SK-N-SH treated with all-trans-retinoic acid at 6 μM for 48 hours (cell line): ENCODE measurements around the gene C2CD4D.

Source experiments
- CREB5 ChIP-seq: fragments of 250-450 bp; sonication (Bioruptor Pico); IDR thresholded peaks from 2 replicates; pipeline ENCODE4 v1.5.1; 2020; ENCODE audit warnings: low read depth, mild to moderate bottlenecking, moderate library complexity
- ESRRG ChIP-seq: fragments of 250-450 bp; sonication (Bioruptor Pico); IDR thresholded peaks from 2 replicates; pipeline ENCODE4 v1.6.1; 2021; ENCODE audit warnings: mild to moderate bottlenecking
- GLIS3 ChIP-seq: fragments of 250-450 bp; sonication (Bioruptor Pico); IDR thresholded peaks from 2 replicates; pipeline ENCODE4 v1.5.0; 2020; ENCODE audit warnings: mild to moderate bottlenecking, moderate library complexity
- ISL1 ChIP-seq: fragments of 250-450 bp; sonication (Bioruptor Pico); IDR thresholded peaks from 2 replicates; pipeline ENCODE4 v2.1.2; 2022; ENCODE audit warnings: mild to moderate bottlenecking, moderate library complexity
- TCF4 ChIP-seq: fragments of 250-450 bp; sonication (Bioruptor Pico); IDR thresholded peaks from 2 replicates; pipeline ENCODE4 v1.8.0; 2021; ENCODE audit warnings: mild to moderate bottlenecking, moderate library complexity, borderline replicate concordance
- ZFP3 ChIP-seq: fragments of 250-450 bp; sonication (Bioruptor Pico); IDR thresholded peaks from 2 replicates; pipeline ENCODE4 v1.5.0; 2020; ENCODE audit warnings: mild to moderate bottlenecking, moderate library complexity
- ZFP30 ChIP-seq: fragments of 450-650 bp; formaldehyde crosslinking; IDR thresholded peaks from 2 replicates; pipeline ENCODE4 v1.5.0; 2022; ENCODE audit warnings: mild to moderate bottlenecking, moderate library complexity
- TF ChIP-seq, protein P1 (sequence below): fragments of 250-450 bp; sonication (Bioruptor Pico); IDR thresholded peaks from 2 replicates; pipeline ENCODE4 v1.8.0; 2020; ENCODE audit warnings: mild to moderate bottlenecking, moderate library complexity, borderline replicate concordance

GRCh38 chr1:151806170-151806569 lies 33.5 kb downstream of the C2CD4D start:
- no peak for TF ChIP-seq TCF4
- no peak for TF ChIP-seq GLIS3 (CRISPR knock-in tag)
- TF ChIP-seq, protein P1, sequence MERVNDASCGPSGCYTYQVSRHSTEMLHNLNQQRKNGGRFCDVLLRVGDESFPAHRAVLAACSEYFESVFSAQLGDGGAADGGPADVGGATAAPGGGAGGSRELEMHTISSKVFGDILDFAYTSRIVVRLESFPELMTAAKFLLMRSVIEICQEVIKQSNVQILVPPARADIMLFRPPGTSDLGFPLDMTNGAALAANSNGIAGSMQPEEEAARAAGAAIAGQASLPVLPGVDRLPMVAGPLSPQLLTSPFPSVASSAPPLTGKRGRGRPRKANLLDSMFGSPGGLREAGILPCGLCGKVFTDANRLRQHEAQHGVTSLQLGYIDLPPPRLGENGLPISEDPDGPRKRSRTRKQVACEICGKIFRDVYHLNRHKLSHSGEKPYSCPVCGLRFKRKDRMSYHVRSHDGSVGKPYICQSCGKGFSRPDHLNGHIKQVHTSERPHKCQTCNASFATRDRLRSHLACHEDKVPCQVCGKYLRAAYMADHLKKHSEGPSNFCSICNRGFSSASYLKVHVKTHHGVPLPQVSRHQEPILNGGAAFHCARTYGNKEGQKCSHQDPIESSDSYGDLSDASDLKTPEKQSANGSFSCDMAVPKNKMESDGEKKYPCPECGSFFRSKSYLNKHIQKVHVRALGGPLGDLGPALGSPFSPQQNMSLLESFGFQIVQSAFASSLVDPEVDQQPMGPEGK (CRISPR knock-in tag): no peak
- TF ChIP-seq ZFP3 (CRISPR knock-in tag): no peak
- TF ChIP-seq CREB5 (CRISPR knock-in tag): no peak
- no peak for TF ChIP-seq ZFP30 (CRISPR knock-in tag)
- no peak for TF ChIP-seq ESRRG
- no peak for TF ChIP-seq ISL1 (CRISPR knock-in tag)
